ENCODE measurements around the gene FARP1.

GRCh38 chr13:98343461-98343860 lies 200.6 kb downstream of the FARP1 start:
- no peak for TF ChIP-seq CTCF (IDR thresholded peaks at IDR 0.05)
- no peak for TF ChIP-seq GABPB1 (CRISPR knock-in tag; IDR thresholded peaks at IDR 0.05)
- no peak for TF ChIP-seq ZNF219 (CRISPR knock-in tag; IDR thresholded peaks at IDR 0.05; ENCODE audit: borderline replicate concordance)
- TF ChIP-seq E2F4 (CRISPR knock-in tag; IDR thresholded peaks at IDR 0.05; ENCODE audit: borderline replicate concordance, low read depth): no peak
- no peak for TF ChIP-seq TEAD4 (CRISPR knock-in tag; IDR thresholded peaks at IDR 0.05)
- no peak for TF ChIP-seq FOXK1 (CRISPR knock-in tag; IDR thresholded peaks at IDR 0.05)
- TF ChIP-seq CBFB (CRISPR knock-in tag; IDR thresholded peaks at IDR 0.05; ENCODE audit: low read depth): no peak
- TF ChIP-seq KAT7 (CRISPR knock-in tag; IDR thresholded peaks at IDR 0.05; ENCODE audit: borderline replicate concordance): no peak
- TF ChIP-seq NR2C2 (CRISPR knock-in tag; IDR thresholded peaks at IDR 0.05): no peak

All from WTC11 (cell line).